Measurements from ENCODE around the gene CATSPERD. TPM values are rescaled to one million over a fixed set of nuclear protein-coding genes. Genes with fewer than 3 reads are reported as not detected.
A peak's percentile ranks its signal among the peaks of the same experiment; 100 is the strongest.

CATSPERD gene
- total RNA-seq, 2 donors from 2014 or later = not detected

GRCh38 chr19:5826531-5827341 lies 106.3 kb downstream of the CATSPERD start:
- H3K4me1 ChIP-seq = peaks cover 40% of the 10 kb centered on the region
- intact Hi-C loops (cut with DNase I) = no loop called here
- H3K4me3 ChIP-seq = no peak overlapping the region
- peak; percentile 72 for ATAC-seq
- DNase-seq = peak; percentile 89 to 94 (median 94)
- H3K9me3 ChIP-seq = no peaks in the 10 kb centered on the region
- WGBS, 2 donors = 10 to 18% methylated on average over 7 to 24 of the region's 24 CpGs
- H3K36me3 ChIP-seq (replicated peaks in 1 of 2; ENCODE audit: insufficient read depth in 1 of 2, low read depth in 2 of 2) = no peaks in the 10 kb centered on the region
- peak in 1 of 3 donors; percentile 33 for TF ChIP-seq POLR2A (IDR thresholded peaks at IDR 0.05)
- peak in 6 of 7 experiments; percentile 6 to 55 (median 48) for TF ChIP-seq CTCF (IDR thresholded peaks at IDR 0.05)
- H3K27ac ChIP-seq = peak overlapping the region; percentile 28 to 83 (median 62)
- no peaks in the 10 kb centered on the region for H3K27me3 ChIP-seq

- DNase-seq = no peak
- peak overlapping the region; percentile 28 to 83 (median 62) for H3K27ac ChIP-seq
These were observed 107.0 kb downstream of the CATSPERD start for GRCh38 chr19:5827342-5827890.

GRCh38 chr19:5827891-5828660 lies 107.6 kb downstream of the CATSPERD start:
- TF ChIP-seq CTCF (IDR thresholded peaks at IDR 0.05) (no peak), POLR2A (IDR thresholded peaks at IDR 0.05) (peak; percentile 65 to 84 (median 81))
- peak; percentile 76 for ATAC-seq
- H3K36me3 ChIP-seq (replicated peaks in 1 of 2; ENCODE audit: insufficient read depth in 1 of 2, low read depth in 2 of 2) = no peaks in the 10 kb centered on the region
- H3K27me3 ChIP-seq = no peaks in the 10 kb centered on the region
- intact Hi-C loops (cut with DNase I) = no loop called here
- H3K4me3 ChIP-seq = no peak overlapping the region
- peak overlapping the region in 3 of 4 donors; percentile 54 to 83 (median 75) for H3K27ac ChIP-seq
- peak; percentile 85 to 91 (median 88) for DNase-seq
- 20 to 41% methylated on average over 45 to 60 of the region's 91 CpGs for WGBS, 2 donors
- no peaks in the 10 kb centered on the region for H3K9me3 ChIP-seq
- peaks cover 31% of the 10 kb centered on the region for H3K4me1 ChIP-seq

More at GRCh38 chr19:5827342-5827890, 107.0 kb downstream of the CATSPERD start:
- Histone ChIP-seq H3K9me3 (no peaks in the 10 kb centered on the region), H3K4me1 (peaks cover 33% of the 10 kb centered on the region), H3K27me3 (no peaks in the 10 kb centered on the region), H3K36me3 (replicated peaks in 1 of 2; ENCODE audit: insufficient read depth in 1 of 2, low read depth in 2 of 2) (no peaks in the 10 kb centered on the region), H3K4me3 (no peak overlapping the region)
- no peak for TF ChIP-seq POLR2A (IDR thresholded peaks at IDR 0.05)
- no peak for ATAC-seq
- WGBS, 2 donors = 39 to 63% methylated on average over 10 to 19 of the region's 37 CpGs
- intact Hi-C loops (cut with DNase I) = no loop called here

Other genes with a start within 250 kb of the CATSPERD start
- gene TINCR, start 152.7 kb upstream of the CATSPERD start, total RNA-seq = under 1 TPM in 1 of 2 donors, not detected in 1; 0.52 TPM
- gene SAFB2, start 97.9 kb upstream of the CATSPERD start, total RNA-seq = 100 to 1,000 TPM in 1 of 2 donors, 10 to 100 TPM in 1; 38.7 to 104 TPM
- gene SAFB, start 97.6 kb upstream of the CATSPERD start, total RNA-seq = 100 to 1,000 TPM in 1 of 2 donors, 10 to 100 TPM in 1; 49.8 to 244 TPM
- 10 to 100 TPM; 14.5 to 14.8 TPM for gene MICOS13, start 40.1 kb upstream of the CATSPERD start, total RNA-seq
- gene HSD11B1L, start 39.6 kb upstream of the CATSPERD start, total RNA-seq = 10 to 100 TPM; 11.9 to 21.8 TPM
- gene RPL36, start 30.3 kb upstream of the CATSPERD start, total RNA-seq = 100 to 1,000 TPM; 280 to 342 TPM
- 10 to 100 TPM; 31.9 to 95.6 TPM for gene LONP1, start 491 bp upstream of the CATSPERD start, total RNA-seq
- gene PRR22, start 64.1 kb downstream of the CATSPERD start, total RNA-seq = 1 to 10 TPM; 2.3 TPM
- 10 to 100 TPM; 28.0 to 39.6 TPM for gene DUS3L, start 70.5 kb downstream of the CATSPERD start, total RNA-seq
- 10 to 100 TPM; 24.1 to 70.9 TPM for gene NRTN, start 84.4 kb downstream of the CATSPERD start, total RNA-seq
- 10 to 100 TPM in 1 of 2 donors, 1 to 10 TPM in 1; 3.6 to 12.2 TPM for gene FUT6, start 119.1 kb downstream of the CATSPERD start, total RNA-seq
- gene FUT3, start 130.8 kb downstream of the CATSPERD start, total RNA-seq = 1 to 10 TPM; 5.7 to 9.2 TPM
- not detected for gene FUT5, start 149.9 kb downstream of the CATSPERD start, total RNA-seq
- 10 to 100 TPM; 31.6 to 79.1 TPM for gene NDUFA11, start 183.2 kb downstream of the CATSPERD start, total RNA-seq
- gene VMAC, start 184.2 kb downstream of the CATSPERD start, total RNA-seq = 10 to 100 TPM; 12.5 to 15.3 TPM
- 10 to 100 TPM; 18.7 to 38.6 TPM for gene CAPS, start 193.6 kb downstream of the CATSPERD start, total RNA-seq

Measured in body of pancreas (tissue), 4 donors.